H54 (cell line): ENCODE measurements around the gene NTM.
"Not testable (repeated sequence)": the region's sequence is repeated elsewhere in the genome, so short reads cannot be mapped to it uniquely, and the experiment has no call there.

Experiments used
- DNase-seq: peaks from one replicate; pipeline ENCODE4 v3.0.0; 2011; ENCODE audit warnings: low spot score, mixed read lengths; ENCODE audit not compliant: insufficient read length
- FAIRE-seq: peaks from 3 replicates; lab custom pipeline; 2011; peaks lifted over from hg19 to GRCh38; lab: Jason Lieb, UNC
- POLR2A ChIP-seq: IDR thresholded peaks from 2 replicates; pipeline ENCODE4 v1.6.1; 2011; ENCODE audit warnings: low read depth, mild to moderate bottlenecking, low read length

NTM gene

DNA sequence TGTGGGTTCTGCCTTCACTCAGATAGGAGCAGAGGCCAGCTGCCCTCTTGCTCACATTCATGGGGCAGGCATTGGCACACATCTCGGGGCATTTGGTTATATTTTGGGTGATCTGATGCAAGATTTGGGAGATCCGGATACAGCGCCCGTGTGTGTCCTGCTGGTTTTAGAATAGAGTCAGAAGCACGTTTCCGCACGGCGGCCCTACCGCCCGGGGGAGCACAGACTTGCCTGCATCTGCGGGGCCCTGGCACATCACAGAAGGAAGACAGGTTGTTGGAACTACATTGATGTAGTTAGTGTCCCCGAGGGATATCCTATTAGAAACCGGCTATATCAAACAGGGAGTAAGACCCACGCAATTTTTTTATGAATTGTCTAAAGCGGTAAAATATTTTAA lies 982.8 kb downstream of the NTM start:
- TF ChIP-seq POLR2A: no peak
- no peak for FAIRE-seq
- no peak for DNase-seq

- no peak for TF ChIP-seq POLR2A
- DNase-seq (no peak), FAIRE-seq (no peak)
Measured at GRCh38 chr11:132357811-132358572, 987.6 kb downstream of the NTM start.

- FAIRE-seq: no peak
- TF ChIP-seq POLR2A: no peak
Measured at GRCh38 chr11:132358573-132358953, 988.1 kb downstream of the NTM start.

GRCh38 chr11:132361011-132361550 lies 990.7 kb downstream of the NTM start:
- DNase-seq (no peak), FAIRE-seq (no peak)
- TF ChIP-seq POLR2A: no peak

More at GRCh38 chr11:132358573-132358953, 988.1 kb downstream of the NTM start:
- DNase-seq: no peak

DNA sequence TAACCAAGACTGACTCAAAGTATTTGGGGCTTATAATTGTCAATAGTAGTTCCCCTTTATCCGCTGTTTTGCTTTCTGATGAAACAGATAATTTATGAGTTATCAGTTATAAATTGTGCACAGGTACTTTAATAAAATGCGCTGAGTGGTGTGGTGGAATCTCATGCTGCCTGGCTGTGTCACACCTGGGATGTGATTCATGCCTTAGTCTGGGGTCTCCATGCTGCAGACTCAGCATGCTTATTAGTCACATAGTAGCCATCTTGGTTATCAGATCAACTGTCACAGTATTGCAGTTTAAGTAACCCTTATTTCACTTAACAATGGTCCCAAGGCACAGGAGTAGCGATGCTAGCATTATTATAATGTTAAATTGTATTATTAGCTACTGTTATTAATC lies 995.2 kb downstream of the NTM start:
- no peak for FAIRE-seq
- no peak for TF ChIP-seq POLR2A
- no peak for DNase-seq

DNA sequence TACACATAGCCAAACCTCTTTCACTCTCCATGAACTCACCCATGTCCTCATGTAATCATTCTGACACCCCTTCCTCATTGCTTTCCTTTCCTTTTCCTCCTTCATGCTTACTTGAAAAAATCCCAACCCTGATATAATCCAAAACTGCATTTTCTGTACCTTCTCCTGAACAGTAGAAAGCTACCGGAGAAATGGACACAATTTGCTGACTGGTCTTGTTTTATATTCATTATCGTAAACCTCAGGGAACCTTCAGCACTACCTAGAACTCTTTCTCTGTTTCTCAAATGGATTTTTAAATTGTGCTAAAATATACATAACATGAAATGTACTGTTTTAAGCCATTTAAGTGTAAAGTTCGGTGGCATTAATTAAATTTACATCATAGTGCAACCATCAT lies 996.9 kb downstream of the NTM start:
- TF ChIP-seq POLR2A: no peak
- FAIRE-seq (no peak), DNase-seq (no peak)

- FAIRE-seq, DNase-seq: not testable (repeated sequence)
Measured at GRCh38 chr11:132370114-132370513, 999.7 kb downstream of the NTM start.

GRCh38 chr11:132373405-132374143 lies 1003.2 kb downstream of the NTM start:
- no peak for TF ChIP-seq POLR2A
- FAIRE-seq (no peak), DNase-seq (no peak)

- FAIRE-seq (no peak), DNase-seq (no peak)
- TF ChIP-seq POLR2A: no peak
Measured at GRCh38 chr11:132379540-132379939, 1009.1 kb downstream of the NTM start.
